IMR-90 (cell line): ENCODE results near the gene OXSR1. TPM values are rescaled to one million over a fixed set of nuclear protein-coding genes. Genes with fewer than 3 reads are reported as not detected.

Experiments
- ATAC-seq: fragments of 200-7000 bp; cut with Tn5 transposase; 2 replicates; pipeline ENCODE4 v1.9.1; 2020; ENCODE audit warnings: low read depth, mild to moderate bottlenecking, moderate library complexity
- BruUV-seq: library from RNA; stranded (reverse); fragments of 400-500 nt; replicated peaks from 2 replicates; lab custom pipeline; 2021; lab: Mats Ljungman, UMichigan
- CTCF ChIA-PET: fragments of 300-600 bp; formaldehyde crosslinking; extraction: SDS; loops from one replicate; lab custom pipeline; 2021; ENCODE audit warnings: antibody characterized with exemption; lab: Yijun Ruan, JAX
- POLR2A ChIA-PET: fragments of 300-600 bp; sonication (Branson Sonifier 250); formaldehyde crosslinking; loops from one replicate; lab custom pipeline; 2022; ENCODE audit warnings: antibody characterized with exemption; ENCODE audit not compliant: unreplicated experiment; lab: Charles Lee
- DNase-seq: peaks from one replicate; pipeline ENCODE4 v3.0.0; 2013
- H2AFZ ChIP-seq: replicated peaks from 2 replicates; pipeline ENCODE3; 2013; ENCODE audit warnings: low read length, mild to moderate bottlenecking; ENCODE audit not compliant: poor library complexity
- H2AK5ac ChIP-seq: 2 replicates; pipeline ENCODE4 v1.6.1; 2013; ENCODE audit warnings: low read depth, low read length, inconsistent platforms
- H2AK9ac ChIP-seq: replicated peaks from 2 replicates; pipeline ENCODE3; 2013; ENCODE audit warnings: mild to moderate bottlenecking, low read depth, low read length, moderate library complexity; ENCODE audit not compliant: poor library complexity
- H2BK120ac ChIP-seq: 2 replicates; pipeline ENCODE4 v1.6.1; 2013; ENCODE audit warnings: low read depth, low read length, inconsistent platforms
- H2BK15ac ChIP-seq: 3 replicates; pipeline ENCODE4 v1.6.1; 2013; ENCODE audit warnings: low read depth, low read length, inconsistent platforms
- H2BK20ac ChIP-seq: 2 replicates; pipeline ENCODE4 v1.6.1; 2013; ENCODE audit warnings: low read depth, mild to moderate bottlenecking, inconsistent platforms, low read length, moderate library complexity
- H2BK5ac ChIP-seq: 2 replicates; pipeline ENCODE4 v1.6.1; 2013; ENCODE audit warnings: mild to moderate bottlenecking, low read depth, low read length, inconsistent platforms; ENCODE audit not compliant: poor library complexity, severe bottlenecking
- H3K14ac ChIP-seq: replicated peaks from 2 replicates; pipeline ENCODE4 v1.6.1; 2013; ENCODE audit warnings: low read depth, low read length, inconsistent platforms
- H3K18ac ChIP-seq: 2 replicates; pipeline ENCODE4 v1.6.1; 2013; ENCODE audit warnings: low read depth, low read length, control low read depth
- H3K23ac ChIP-seq: 2 replicates; pipeline ENCODE4 v1.6.1; 2013; ENCODE audit warnings: low read depth, low read length, inconsistent platforms
- H3K27ac ChIP-seq: 2 replicates; pipeline ENCODE4 v1.5.1; 2013; ENCODE audit warnings: mild to moderate bottlenecking, control low read depth, low read length; ENCODE audit not compliant: insufficient read depth
- H3K27me3 ChIP-seq: 2 replicates; pipeline ENCODE4 v1.6.1; 2013; ENCODE audit warnings: low read length; ENCODE audit not compliant: control insufficient read depth, insufficient read depth
- H3K36me3 ChIP-seq: 2 replicates; pipeline ENCODE4 v1.6.1; 2013; ENCODE audit warnings: low read length, mixed read lengths; ENCODE audit not compliant: control insufficient read depth, insufficient read depth
- H3K4ac ChIP-seq: 2 replicates; pipeline ENCODE4 v1.6.1; 2013; ENCODE audit warnings: low read depth, low read length, inconsistent platforms
- H3K4me1 ChIP-seq: 2 replicates; pipeline ENCODE4 v1.6.1; 2013; ENCODE audit warnings: low read length, mixed read lengths; ENCODE audit not compliant: control insufficient read depth, insufficient read depth
- H3K4me2 ChIP-seq: 2 replicates; pipeline ENCODE4 v1.6.1; 2013; ENCODE audit warnings: low read depth, mild to moderate bottlenecking, control low read depth, low read length, moderate library complexity
- H3K4me3 ChIP-seq: 2 replicates; pipeline ENCODE4 v1.5.1; 2013; ENCODE audit warnings: low read depth, mild to moderate bottlenecking, control low read depth, low read length, moderate library complexity; ENCODE audit not compliant: insufficient read depth
- H3K56ac ChIP-seq: 2 replicates; pipeline ENCODE4 v1.6.1; 2013; ENCODE audit warnings: low read length, inconsistent platforms; ENCODE audit not compliant: insufficient read depth; ENCODE audit errors: extremely low read depth
- H3K79me1 ChIP-seq, 2 experiments: 2 replicates each; pipeline ENCODE4 v1.6.1; 2013; ENCODE audit warnings: low read length in 2 of 2, inconsistent platforms in 1 of 2, low read depth in 1 of 2
- H3K9ac ChIP-seq: 2 replicates; pipeline ENCODE4 v1.6.1; 2013; ENCODE audit warnings: low read depth, low read length, control low read depth
- H3K9me1 ChIP-seq: 2 replicates; pipeline ENCODE4 v1.6.1; 2013; ENCODE audit warnings: low read length, inconsistent platforms; ENCODE audit not compliant: insufficient read depth
- H3K9me3 ChIP-seq: 2 replicates; pipeline ENCODE4 v1.6.1; 2013; ENCODE audit warnings: low read length; ENCODE audit not compliant: control insufficient read depth, insufficient read depth
- H4K20me1 ChIP-seq: 2 replicates; pipeline ENCODE4 v1.6.1; 2013; ENCODE audit warnings: low read length, inconsistent platforms; ENCODE audit not compliant: insufficient read depth
- H4K5ac ChIP-seq: 2 replicates; pipeline ENCODE4 v1.6.1; 2013; ENCODE audit warnings: mild to moderate bottlenecking, low read depth, low read length, control low read depth
- H4K8ac ChIP-seq, 2 experiments: 2 replicates each; pipeline ENCODE4 v1.6.1; 2013; ENCODE audit warnings: low read depth in 2 of 2, low read length in 2 of 2, control low read depth in 1 of 2, inconsistent platforms in 1 of 2
- H4K91ac ChIP-seq: 2 replicates; pipeline ENCODE4 v1.6.1; 2013; ENCODE audit warnings: low read depth, low read length, inconsistent platforms; ENCODE audit not compliant: insufficient read depth
- BHLHE40 ChIP-seq: fragments of 150-350 bp; IDR thresholded peaks from 2 replicates; pipeline ENCODE4 v1.6.1; 2016; ENCODE audit warnings: mild to moderate bottlenecking, low read depth, low read length
- CHD1 ChIP-seq: IDR thresholded peaks from 2 replicates; pipeline ENCODE4 v1.6.1; 2012; ENCODE audit warnings: low read depth, low read length, improper control_type of control experiment
- MXI1 ChIP-seq: IDR thresholded peaks from 2 replicates; pipeline ENCODE4 v1.6.1; 2012; ENCODE audit warnings: low read depth, mild to moderate bottlenecking, low read length, moderate library complexity, borderline replicate concordance
- NFE2L2 ChIP-seq: fragments of 150-350 bp; IDR thresholded peaks from 2 replicates; pipeline ENCODE4 v1.6.1; 2016; ENCODE audit warnings: low read depth, mild to moderate bottlenecking, low read length
- POLR2A ChIP-seq: IDR thresholded peaks from 2 replicates; pipeline ENCODE4 v1.6.1; 2012; ENCODE audit warnings: mild to moderate bottlenecking, low read depth, low read length
- RAD21 ChIP-seq: IDR thresholded peaks from 2 replicates; pipeline ENCODE4 v1.6.1; 2012; ENCODE audit warnings: low read length, improper control_type of control experiment
- RCOR1 ChIP-seq: IDR thresholded peaks from 2 replicates; pipeline ENCODE4 v1.6.1; 2012; ENCODE audit warnings: mild to moderate bottlenecking, low read length, improper control_type of control experiment; ENCODE audit not compliant: insufficient replicate concordance
- SMC3 ChIP-seq: fragments of 150-350 bp; IDR thresholded peaks from 2 replicates; pipeline ENCODE4 v1.6.1; 2016; ENCODE audit warnings: low read depth, mild to moderate bottlenecking, antibody characterized with exemption, low read length, moderate library complexity
- WGBS, 2 experiments: methylation state at CpG; one replicate each; pipeline versions ENCODE4 v1.1.5 to v1.1.7; 2013; ENCODE audit warnings: missing lambda C conversion rate in 2 of 2; ENCODE audit not compliant: insufficient read length in 1 of 2; ENCODE audit errors: extremely low coverage in 2 of 2; 5-methylcytosine and 5-hydroxymethylcytosine counted together
- dilution Hi-C: fragments of 300-500 bp; cut with HindIII; formaldehyde crosslinking; loops from one replicate; pipeline ENCODE4 v1.14.3; 2018; ENCODE audit warnings: low sequenced_read_pairs; ENCODE audit not compliant: unreplicated experiment
- in situ Hi-C: fragments of 300-500 bp; cut with MboI; formaldehyde crosslinking; loops from 3 replicates; pipeline ENCODE4 v1.14.3; 2019; ENCODE audit warnings: low sequenced_read_pairs, inconsistent platforms, mixed read lengths
- intact Hi-C: fragments of 100-400 bp; cut with micrococcal nuclease; formaldehyde crosslinking; loops from 2 replicates; pipeline ENCODE4 v1.10.0; 2022
- polyA plus RNA-seq, 3 experiments: library from polyadenylated mRNA; depleted of rRNA; stranded (reverse); fragments of >200 nt; gene quantifications; 2 replicates each; pipeline ENCODE4 v1.2.3, GENCODE V29; 2012; ENCODE audit warnings: low replicate concordance in 1 of 3
- total RNA-seq: library from RNA; depleted of rRNA; stranded (reverse); fragments of >200 nt; gene quantifications from 2 replicates; pipeline ENCODE4 v1.2.3, GENCODE V29; 2012

The OXSR1 gene
- total and polyA plus RNA-seq, 2 of the 4 experiments (the other 2 are of a cell fraction) = 32.9 to 37.6 TPM

GRCh38 chr3:38155825-38156224 is 9.5 kb upstream of the OXSR1 start:
- ChIA-PET CTCF (interaction anchor here (0.7 kb wide), 1 partner anchor 9 kb away, joined by 3 read pairs; no protein-coding TSS in a partner anchor), POLR2A (no interaction called here)
- no peak overlapping the region for H2AFZ ChIP-seq
- no peaks in the 10 kb centered on the region for H3K79me1 ChIP-seq
- no peaks in the 10 kb centered on the region for H3K27me3 ChIP-seq
- H2BK5ac ChIP-seq = no peak overlapping the region
- no peak overlapping the region for H3K9ac ChIP-seq
- no peak overlapping the region for H4K8ac ChIP-seq
- no peak overlapping the region for H3K14ac ChIP-seq
- no peak overlapping the region for H3K56ac ChIP-seq
- dilution Hi-C loops (no loop called here), in situ Hi-C loops (no loop called here), intact Hi-C loops (no loop called here)
- no peak overlapping the region for H3K4ac ChIP-seq
- TF ChIP-seq RCOR1 = no peak
- TF ChIP-seq NFE2L2 = no peak
- TF ChIP-seq SMC3 = no peak
- no peak for TF ChIP-seq BHLHE40
- TF ChIP-seq CHD1 = no peak
- no peak for TF ChIP-seq RAD21
- TF ChIP-seq MXI1 = no peak
- TF ChIP-seq POLR2A = no peak
- no peaks in the 10 kb centered on the region for H3K9me3 ChIP-seq
- no peak overlapping the region for H3K4me2 ChIP-seq
- H3K9me1 ChIP-seq = no peaks in the 10 kb centered on the region
- H2AK5ac ChIP-seq = no peak overlapping the region
- H3K4me1 ChIP-seq = no peaks in the 10 kb centered on the region
- no peak overlapping the region for H2BK20ac ChIP-seq
- H4K91ac ChIP-seq = no peak overlapping the region
- H2BK120ac ChIP-seq = no peak overlapping the region
- H3K23ac ChIP-seq = no peak overlapping the region
- no peak overlapping the region for H2BK15ac ChIP-seq
- ATAC-seq = no peak
- no TSS peak for BruUV-seq
- H3K4me3 ChIP-seq = no peak overlapping the region
- no CpG with 5 or more reads among the region's 2 CpGs for WGBS, 2 experiments
- no peak overlapping the region for H2AK9ac ChIP-seq
- no peak for DNase-seq
- no peak overlapping the region for H4K5ac ChIP-seq
- H3K18ac ChIP-seq = no peak overlapping the region
- H4K20me1 ChIP-seq = no peaks in the 10 kb centered on the region
- no peaks in the 10 kb centered on the region for H3K36me3 ChIP-seq
- H3K27ac ChIP-seq = no peak overlapping the region
